GM18861 (cell line): ENCODE results near the gene NRXN3.

Experiments used
- ATAC-seq: cut with Tn5 transposase; IDR thresholded peaks from one replicate; pipeline ENCODE4 v1.9.1; 2021; ENCODE audit not compliant: unreplicated experiment

The NRXN3 gene

DNA sequence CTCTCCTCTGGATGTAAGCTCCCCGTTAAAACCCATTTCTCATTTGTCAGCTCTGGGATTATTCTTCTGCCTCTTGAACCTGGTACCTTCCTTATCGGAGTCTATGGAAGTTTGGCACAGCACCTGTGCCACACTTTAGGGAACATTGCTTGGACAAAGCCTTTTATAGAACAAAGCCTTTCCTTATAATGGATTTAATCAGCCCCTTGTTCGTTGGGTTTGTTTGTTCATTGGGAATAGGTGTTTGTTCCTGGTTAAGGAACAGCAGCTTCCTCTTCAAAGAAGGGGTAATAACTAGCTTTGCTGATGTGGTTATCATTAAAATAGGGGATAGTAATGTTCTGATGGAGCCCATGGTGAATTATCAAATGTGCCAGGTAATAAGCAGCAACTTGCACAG is 70.4 kb downstream of the NRXN3 start:
- ATAC-seq = no peak

DNA sequence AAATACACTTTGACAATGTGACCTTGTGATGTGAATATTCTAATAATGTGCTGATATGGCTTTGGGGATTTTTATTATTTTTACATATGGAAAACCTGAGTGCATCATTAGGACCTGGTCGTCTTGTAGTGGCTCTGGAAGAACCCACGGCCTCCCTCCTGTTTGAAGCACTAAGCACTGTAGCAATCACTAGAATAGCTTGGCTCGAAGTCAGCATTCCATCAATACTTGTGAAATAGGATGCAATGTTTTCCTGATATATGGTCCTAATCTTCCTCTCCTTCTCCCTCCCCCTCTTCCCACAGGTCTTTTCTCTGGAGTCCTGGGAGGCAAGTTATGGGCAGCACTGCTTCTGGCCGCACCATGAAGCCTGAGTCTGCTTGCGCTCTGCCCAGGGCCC is 71.9 kb downstream of the NRXN3 start:
- ATAC-seq = no peak

DNA sequence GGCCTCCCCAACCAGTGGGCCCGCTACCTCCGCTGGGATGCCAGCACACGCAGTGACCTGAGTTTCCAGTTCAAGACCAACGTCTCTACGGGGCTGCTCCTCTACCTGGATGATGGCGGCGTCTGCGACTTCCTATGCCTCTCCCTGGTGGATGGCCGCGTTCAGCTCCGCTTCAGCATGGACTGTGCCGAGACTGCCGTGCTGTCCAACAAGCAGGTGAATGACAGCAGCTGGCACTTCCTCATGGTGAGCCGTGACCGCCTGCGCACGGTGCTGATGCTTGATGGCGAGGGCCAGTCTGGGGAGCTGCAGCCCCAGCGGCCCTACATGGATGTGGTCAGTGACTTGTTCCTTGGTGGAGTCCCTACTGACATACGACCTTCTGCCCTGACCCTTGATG is 73.0 kb downstream of the NRXN3 start:
- ATAC-seq = no peak

DNA sequence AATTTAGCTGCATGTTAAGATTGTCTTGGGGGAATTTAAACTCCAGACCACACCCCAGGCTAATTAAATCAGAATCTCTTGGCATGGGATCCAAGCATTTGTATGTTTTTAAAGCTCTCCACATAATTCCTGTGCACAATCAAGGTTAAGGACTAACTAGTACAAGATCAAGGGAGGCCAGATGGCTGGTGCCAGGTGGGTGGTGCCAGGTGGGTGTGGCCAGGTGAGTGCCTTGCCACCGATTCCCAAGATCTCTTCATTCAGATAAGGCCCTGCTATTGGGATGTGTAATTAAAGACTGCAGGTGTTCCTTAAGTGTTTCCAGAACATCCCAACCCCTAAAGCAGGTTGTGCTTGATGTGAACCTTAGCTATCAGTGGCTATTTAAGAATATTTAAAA is 75.1 kb downstream of the NRXN3 start:
- no peak for ATAC-seq

DNA sequence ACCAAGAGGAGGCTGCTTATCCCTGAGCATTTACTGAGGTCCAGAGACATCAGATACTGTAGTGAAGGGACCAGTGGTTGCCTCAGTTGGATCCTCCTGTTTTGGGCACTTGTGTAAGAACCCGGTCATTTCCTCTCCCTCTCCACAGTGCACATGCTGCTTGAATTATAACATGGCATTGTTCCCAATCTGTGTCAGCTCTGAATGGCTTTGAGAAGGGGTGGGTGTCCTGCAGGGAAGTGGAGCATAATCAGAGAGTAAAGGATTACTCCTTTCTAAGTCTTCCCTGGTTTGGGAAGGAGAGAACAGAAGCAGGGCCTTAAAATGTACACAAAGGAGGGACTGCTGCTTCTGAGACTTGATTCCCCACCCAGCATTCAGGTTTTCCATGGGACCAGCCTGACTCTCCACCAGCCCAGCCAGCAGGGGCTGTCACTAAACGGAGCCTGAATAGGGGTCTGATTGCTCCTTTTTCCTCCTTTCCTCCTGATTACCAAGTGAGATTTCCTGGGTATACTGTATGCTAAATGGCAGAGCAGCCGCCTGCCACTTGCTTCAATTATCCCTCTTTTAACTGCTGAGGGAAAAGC is 78.4 kb downstream of the NRXN3 start:
- no peak for ATAC-seq

DNA sequence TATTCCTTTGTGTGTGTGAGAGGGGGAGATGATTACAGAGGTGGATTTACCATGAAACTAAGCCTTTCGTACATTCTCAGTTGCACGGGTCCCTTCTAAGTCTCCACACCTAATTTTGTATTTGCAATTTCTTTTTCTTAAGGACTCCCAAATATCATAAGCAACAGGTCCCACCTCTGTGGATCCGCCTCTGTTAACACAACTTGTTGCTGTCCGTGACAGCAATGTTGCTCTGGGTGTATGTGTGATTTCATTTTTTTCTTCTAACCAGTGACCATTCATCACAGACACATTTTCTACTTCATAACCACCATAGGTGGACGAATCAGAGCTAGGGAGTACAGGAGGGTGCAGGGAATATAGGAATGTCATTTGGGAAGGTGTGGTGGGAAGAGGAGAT is 81.1 kb downstream of the NRXN3 start:
- no peak for ATAC-seq

DNA sequence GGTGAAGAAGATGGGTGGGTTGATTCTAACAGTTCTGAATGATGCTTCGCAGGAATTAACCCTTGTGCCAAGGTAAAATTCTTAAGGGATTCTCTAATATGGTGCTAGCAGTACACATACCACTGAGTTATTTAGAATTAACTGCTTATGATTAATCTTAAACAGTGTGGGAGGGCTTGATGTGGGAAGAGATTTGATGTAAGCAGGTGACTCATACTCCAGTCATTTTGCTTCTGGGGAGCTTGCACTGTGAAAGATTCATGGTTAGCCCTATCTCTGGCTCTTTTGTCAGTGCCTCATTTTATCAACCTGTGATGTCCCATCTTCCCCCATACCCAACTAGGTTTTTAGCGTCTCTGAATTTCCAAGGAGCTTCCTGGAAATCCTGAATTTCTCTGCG is 83.8 kb downstream of the NRXN3 start:
- ATAC-seq = no peak

DNA sequence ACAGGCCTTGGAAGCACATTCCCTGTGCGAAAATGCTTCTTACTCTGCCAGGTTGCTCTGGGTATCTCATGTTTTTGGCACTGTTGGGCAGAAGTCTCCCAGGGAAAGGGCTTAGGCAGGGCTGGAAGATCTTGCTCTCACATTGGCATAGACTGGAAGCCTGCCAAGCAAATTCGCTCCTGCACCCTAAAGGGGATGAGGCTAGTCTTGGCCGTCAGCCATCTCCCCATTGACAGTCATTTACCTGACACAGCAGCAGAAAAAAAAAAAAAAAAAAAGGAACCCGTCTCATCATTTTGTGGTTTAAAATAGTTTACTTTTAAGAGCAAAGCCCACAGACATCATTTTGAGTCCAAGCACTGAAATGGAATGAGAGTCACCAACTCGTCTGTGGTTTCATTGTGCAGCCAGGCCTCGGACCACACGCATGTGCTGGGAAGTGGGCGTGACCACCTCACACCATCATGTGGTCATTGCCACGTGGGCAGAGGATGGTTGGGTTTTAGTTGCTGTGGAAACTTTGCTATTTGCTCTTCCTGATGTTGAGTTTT is 84.8 kb downstream of the NRXN3 start:
- no peak for ATAC-seq

DNA sequence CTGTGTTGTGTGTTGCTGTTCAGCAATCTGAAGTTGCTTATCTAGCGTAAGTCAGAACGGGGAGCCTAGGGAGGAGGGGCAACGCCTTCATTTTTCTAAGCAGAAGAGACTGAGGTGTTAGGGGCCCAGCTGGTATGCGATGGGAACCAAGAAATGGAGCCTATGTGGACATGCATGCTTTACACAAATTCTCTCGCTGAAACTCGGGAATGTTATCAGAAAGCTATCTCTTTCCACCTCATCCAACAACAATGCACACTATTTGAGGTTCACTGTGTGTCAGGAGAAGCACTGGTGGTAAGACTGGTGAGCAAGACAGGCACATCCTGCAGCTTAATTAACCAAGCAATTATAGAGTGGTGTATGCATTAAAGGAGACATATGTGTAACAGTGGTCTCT is 89.7 kb downstream of the NRXN3 start:
- no peak for ATAC-seq

DNA sequence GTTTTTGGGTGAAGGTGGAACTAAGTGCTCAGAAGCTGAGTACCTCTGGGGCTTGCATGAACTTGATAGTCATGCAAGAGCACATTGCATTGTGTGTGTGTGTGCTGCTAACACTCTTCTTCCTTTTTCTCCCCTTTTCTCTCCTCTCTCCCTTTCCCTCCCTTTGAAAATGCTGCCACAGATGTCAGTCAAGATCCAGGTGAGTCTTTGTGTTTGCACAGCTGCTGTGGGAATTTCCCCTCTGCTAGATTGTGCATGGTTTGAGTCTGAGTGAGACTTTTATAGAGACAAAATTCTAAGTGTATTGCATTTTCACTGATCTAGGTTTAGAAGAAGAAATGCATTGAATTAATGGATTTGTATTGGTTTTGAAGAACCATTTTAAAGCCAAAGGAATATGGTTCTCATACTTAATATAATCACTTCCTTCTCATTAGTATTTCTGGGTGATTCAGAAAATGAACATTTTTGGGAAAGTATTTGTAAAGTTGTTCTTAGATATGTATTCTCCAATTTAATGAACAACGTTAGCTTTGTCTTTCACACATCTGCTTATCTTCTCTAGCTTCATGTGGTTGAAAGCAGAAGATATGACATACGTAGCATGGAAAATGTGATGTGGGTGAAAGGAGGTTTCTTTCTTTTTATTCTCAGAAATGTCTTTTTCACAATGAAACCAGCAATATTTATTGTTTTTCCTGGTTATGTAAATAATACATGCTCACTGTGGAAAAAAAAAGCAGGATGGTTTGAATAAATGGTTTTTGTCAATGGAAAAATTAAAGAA is 108.5 kb downstream of the NRXN3 start:
- ATAC-seq = no peak

DNA sequence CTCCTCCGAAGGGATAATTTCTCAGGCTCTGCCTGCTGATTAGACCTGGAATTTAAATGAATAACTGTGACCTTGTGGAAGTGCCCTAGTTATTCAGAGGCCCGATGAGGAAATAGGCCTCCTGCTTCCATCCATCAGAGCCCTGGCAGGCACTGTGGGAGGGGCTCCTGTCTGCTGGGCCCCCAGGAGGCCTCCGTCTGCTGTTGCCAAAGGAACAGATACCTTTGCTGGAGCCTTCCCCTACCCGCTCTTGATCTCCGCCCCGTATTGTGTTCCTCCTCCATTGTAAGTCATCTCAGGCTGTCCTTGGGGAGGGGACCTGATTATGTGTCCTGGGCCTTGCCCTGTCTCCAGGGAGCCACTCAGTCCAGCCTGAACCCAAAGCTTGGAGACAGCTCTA is 112.3 kb downstream of the NRXN3 start:
- ATAC-seq = no peak

DNA sequence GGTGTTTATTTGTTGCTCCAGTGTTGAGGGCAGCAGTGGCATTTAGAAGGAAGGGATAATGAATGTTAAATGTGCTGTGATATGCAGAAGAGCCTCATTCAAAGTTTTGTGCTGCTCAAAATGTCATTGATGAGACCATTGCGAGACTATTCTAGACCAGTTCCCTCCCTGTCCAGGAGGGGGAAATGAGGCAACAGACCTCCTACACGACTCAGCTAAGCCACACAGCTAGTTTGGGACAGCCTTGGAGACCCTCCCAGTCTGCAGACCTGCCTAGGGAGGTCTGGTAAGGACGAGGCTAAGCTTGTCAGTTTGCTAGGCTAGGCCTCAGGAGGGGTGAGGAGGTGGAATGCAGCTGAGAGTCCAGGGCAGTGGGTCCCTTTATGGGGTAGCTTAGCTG is 116.0 kb downstream of the NRXN3 start:
- no peak for ATAC-seq

DNA sequence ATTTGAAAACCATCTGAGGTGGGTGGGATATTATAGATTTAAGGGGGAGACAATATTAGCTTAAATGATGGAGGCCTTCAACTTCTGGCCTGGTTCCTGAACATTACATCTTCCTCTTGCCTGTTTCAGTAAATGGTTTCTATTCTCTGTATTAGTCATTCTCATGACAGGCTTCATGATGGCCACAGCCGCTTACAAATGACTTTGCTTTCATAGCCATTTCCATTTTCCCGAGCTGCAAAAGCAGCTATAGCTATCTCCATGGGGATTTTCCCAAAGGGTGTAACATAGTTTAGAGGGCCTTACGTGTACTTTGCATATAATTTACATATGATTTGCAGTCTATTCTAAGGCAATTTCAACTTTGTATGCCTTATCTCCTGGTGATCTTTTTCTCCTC is 121.8 kb downstream of the NRXN3 start:
- peak; percentile 76 for ATAC-seq

DNA sequence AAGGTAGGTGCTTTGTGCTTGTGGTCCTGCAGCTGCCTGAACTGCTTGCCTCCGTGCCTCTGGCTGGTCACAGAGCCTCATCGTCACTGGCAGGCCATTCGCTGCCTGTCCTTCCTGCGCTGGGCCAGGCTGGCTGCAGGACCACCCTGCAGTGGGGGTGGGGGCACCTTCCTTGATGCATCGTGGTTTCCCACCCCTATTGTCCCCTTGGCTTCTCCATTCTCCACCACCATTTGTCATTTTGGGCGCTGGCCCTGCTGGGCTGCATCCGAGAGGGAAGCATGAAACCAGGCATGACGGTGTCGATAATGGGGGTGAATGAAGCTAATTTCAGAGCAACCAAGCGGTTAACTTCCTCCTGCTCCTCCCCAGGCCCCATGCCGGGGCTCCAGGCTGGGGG is 127.7 kb downstream of the NRXN3 start:
- no peak for ATAC-seq

DNA sequence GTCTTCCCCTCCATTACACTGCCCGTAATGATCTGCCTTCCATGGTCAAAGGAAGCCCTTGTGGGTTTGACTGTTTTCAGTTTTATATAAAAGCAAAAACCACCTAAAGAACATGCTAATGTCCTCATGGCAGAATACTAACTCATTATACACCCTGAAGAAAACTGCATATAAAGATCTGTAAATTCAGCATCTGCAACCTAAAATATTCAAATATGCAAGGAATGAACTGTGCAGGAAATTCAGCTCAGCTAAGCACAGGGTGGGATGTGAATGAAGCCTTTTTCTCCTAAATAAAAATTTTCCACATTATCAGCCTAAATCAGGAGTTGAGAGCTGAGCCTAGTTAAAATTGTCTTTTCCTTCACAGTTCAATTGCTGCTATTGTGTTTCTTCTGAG is 128.1 kb downstream of the NRXN3 start:
- ATAC-seq = no peak

DNA sequence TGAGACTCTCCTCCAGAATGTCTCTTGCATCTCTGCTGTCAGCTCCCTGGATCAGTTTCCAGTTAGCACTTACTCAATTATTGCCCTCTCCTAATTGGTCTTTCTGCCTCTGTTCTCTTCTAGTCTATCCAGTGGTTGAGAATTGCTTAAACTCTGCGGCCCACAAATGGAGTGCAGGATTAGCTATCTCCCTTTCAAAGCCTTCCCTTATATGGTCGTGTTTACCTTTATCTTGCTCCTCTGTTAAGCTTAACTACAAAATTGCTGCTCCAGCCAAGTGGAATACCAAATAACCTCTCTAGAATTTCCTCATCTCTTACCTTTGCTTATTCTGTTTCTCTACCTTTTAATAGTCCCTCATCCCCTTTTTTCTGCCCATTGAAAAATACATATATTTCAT is 132.7 kb downstream of the NRXN3 start:
- ATAC-seq = no peak

DNA sequence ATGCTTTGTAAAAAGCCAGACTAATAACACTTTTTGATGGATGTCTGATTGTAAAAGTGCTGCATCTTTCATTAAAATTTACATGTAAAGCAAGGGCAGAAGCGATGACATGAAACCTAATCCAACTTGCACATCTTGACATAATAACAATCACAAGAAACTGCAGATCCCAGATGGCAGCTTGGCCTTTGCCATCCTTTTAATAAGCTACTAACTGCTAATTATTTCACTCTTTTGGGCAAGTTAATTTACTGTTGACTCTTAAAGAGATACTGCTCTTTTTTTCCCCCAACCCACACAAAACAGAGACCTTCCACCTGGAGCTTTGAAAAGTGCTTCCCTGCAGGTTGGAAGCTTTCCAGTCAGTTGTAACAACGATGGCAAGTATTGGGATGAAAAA is 137.5 kb downstream of the NRXN3 start:
- no peak for ATAC-seq

DNA sequence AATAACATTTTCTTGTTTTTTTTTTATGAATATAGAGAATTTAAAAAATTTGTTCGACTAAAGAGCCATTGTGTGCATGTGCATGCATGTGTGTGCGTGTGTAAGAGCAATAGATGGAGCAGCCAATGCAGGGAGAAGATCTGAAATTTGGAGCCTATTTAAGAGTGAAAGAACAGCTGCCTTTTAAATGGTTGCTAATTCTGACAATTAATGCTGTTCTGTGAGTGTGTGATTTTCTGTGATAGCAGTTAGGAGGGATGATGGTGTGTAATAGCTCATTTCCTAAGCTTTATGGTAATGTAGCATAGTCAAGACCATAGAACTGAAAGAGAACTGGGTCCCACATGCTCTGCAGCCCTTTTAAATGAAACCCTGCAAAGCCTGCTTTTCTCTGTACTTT is 137.9 kb downstream of the NRXN3 start:
- no peak for ATAC-seq

DNA sequence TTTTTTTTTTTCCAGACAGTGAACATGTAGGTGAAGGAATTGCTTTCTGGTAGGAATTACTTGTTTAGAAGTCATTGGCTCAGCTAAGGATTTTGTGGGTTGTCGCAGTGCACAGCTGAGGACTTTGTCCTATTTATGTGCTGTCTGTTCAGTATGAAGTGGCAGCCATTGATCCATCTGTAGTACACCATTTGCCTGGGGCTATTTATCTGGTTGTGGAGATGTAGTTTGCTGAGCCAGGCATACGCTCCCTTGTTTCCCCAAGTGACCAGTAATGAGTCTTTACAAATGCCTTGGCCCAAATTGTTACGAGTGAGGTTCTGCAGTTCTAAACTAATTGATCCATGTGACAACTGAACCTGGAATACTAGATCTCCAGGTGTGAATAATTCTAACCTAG is 140.1 kb downstream of the NRXN3 start:
- ATAC-seq = no peak

DNA sequence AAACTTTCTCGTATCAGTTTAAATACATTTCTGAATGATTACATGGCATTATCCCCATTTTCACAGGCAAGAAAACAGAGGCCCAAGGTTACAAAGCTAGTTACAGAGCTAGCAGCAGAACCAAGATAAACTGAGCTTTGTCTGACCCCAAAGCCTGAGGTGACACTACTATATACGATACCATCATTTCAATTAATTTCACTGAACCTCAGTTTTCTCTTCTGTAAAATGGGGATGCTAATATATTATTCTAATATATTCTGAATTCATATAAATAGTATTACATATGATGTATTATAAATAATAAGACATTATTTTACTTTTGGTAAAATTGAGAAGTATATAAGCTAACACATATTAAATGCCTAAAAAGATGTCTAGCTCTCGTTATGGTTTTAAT is 143.3 kb downstream of the NRXN3 start:
- ATAC-seq = no peak

DNA sequence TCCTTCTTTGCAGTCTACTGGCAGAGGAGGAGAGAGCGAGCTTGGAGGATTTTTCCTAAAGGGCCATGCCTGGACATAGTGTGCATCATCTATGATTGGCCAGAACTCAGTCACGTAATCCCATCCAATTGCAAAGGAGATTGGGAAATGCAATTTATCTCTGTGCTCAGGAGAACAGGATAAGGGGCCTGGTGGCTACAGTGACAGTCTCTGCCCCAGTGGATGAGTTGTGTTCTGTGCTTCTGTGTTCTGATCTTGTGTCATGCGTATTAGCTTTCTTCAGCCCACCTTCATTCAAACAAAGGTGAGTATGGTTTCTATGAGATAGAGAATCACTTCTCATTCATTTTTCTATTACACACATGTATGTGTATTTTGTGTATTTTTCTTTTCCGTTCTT is 144.3 kb downstream of the NRXN3 start:
- no peak for ATAC-seq

DNA sequence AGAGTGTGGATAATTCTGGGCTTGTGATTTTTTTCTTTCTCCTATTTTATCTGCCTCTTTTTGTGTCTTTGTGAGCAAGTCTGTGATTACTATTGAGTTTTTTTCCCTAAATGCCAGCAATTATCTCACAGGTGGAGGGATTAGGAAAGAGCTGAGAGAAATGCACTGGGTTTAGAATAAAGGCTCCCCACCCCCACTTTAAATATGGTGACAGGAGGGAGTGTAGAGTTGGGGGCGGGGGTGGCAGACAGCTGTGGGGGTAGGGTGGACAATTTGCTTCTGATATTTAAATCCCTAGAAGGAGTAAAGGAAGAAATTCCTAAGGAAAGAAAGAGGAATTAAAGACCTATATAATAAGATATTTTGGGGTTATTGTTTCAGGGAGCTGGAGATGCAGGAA is 145.9 kb downstream of the NRXN3 start:
- no peak for ATAC-seq

DNA sequence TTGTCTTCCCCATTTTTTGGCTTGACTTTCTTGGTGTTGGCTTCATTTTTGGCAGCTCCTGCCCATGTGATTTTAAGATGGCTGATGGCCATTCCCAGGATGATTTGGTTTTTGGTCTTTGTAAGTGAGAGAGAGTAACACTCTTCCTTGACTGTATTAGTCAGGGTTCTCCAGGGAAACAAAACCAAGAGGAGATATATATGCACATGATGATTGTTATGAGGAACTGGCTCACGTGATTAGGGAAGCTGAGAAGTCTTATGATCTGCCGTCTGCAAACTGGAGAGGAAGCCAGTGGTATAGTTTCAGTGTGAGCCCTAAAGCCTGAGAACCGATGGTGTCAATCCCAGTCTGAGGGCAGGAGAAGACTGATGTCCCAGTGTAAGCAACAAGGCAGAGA is 146.6 kb downstream of the NRXN3 start:
- no peak for ATAC-seq
